GM19043 (cell line): ENCODE data around the gene ADCYAP1R1.

Experiments
- ATAC-seq: cut with Tn5 transposase; IDR thresholded peaks from one replicate; pipeline ENCODE4 v1.9.1; 2021; ENCODE audit warnings: low read depth; ENCODE audit not compliant: unreplicated experiment

Gene ADCYAP1R1

GRCh38 chr7:31036924-31037323 lies 15.2 kb upstream of the ADCYAP1R1 start:
- no peak for ATAC-seq

GRCh38 chr7:31043051-31043471 lies 9.0 kb upstream of the ADCYAP1R1 start:
- no peak for ATAC-seq

GRCh38 chr7:31044529-31044928 lies 7.6 kb upstream of the ADCYAP1R1 start:
- no peak for ATAC-seq

GRCh38 chr7:31046723-31047122 lies 5.4 kb upstream of the ADCYAP1R1 start:
- ATAC-seq: no peak

DNA sequence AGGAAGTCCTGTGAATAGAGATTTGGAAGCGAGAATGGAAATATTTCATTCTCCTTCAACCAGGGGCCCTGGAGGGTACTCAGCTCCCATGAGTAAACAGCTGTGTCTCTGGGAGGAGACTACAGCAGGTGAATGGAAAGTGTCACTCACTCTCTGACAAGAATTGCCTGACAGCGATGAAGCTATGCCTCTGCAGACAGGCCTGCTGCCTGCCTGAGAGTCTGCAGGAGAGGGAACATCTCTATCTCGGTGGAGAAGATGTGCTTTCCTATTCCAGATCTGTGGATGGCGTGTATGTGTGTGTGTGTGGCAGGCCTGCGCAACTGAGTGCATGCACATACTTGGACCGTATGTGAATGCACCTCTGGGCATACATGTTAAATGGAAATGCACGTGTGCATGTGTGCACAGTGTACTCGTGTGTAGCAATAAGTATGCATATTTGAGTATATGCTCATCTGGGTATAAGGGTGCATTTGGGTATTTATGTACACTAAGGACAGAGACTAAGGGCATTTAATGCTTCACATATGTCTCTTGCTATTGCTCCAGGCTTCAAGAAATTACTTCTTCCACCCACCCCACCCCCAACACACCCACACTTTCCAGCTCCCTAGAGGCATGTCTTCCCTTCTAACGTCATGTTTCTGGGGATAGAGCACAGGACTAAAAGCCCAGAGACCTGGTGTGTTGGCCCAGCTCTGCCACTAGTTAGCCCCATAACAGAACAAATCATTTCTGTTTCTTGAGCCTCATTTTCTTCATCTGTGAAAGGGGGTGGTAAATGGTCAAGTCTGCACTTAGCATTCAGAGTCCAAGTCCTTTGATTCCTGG lies 4.6 kb upstream of the ADCYAP1R1 start:
- ATAC-seq: no peak

GRCh38 chr7:31049005-31049765 lies 2.9 kb upstream of the ADCYAP1R1 start:
- no peak for ATAC-seq

- ATAC-seq: no peak
Measured at GRCh38 chr7:31052487-31052840, 356 bp downstream of the ADCYAP1R1 start.

- no peak for ATAC-seq
Measured at GRCh38 chr7:31052841-31053601, 913 bp downstream of the ADCYAP1R1 start.

- no peak for ATAC-seq
Measured at GRCh38 chr7:31053986-31054385, 1.9 kb downstream of the ADCYAP1R1 start.

DNA sequence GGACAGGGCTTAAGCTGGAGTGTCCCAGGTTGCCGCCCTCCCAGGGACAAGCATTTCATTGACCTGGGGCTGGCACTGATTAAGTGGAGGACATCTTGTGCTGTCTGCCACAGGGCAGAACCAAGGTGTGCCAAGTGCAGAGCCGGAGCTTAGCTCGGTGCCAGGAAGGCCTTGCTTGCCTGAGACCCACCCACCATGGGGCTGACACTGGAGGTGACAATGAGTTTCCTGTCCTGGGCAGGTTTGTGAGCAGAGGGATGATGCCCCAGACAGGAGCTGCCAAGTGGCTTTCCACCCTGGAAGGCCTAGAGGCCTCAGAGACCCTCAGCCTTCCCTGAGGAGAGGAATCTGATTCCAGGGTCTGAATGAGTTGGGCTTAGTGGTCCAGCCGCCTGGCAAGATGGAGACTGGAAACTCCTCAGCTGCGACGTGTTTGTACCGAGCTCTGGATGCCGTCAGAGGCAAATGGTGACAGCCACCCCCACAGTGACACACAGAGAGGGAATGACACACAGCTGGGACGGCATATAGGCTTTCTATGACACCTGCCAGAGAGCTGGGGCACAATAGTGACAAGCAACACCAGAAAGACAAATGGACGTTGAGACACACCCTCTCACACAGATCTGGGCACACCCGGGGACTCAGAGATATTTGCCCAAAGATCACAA lies 2.6 kb downstream of the ADCYAP1R1 start:
- no peak for ATAC-seq

- ATAC-seq: no peak
Measured at GRCh38 chr7:31055471-31055870, 3.4 kb downstream of the ADCYAP1R1 start.

DNA sequence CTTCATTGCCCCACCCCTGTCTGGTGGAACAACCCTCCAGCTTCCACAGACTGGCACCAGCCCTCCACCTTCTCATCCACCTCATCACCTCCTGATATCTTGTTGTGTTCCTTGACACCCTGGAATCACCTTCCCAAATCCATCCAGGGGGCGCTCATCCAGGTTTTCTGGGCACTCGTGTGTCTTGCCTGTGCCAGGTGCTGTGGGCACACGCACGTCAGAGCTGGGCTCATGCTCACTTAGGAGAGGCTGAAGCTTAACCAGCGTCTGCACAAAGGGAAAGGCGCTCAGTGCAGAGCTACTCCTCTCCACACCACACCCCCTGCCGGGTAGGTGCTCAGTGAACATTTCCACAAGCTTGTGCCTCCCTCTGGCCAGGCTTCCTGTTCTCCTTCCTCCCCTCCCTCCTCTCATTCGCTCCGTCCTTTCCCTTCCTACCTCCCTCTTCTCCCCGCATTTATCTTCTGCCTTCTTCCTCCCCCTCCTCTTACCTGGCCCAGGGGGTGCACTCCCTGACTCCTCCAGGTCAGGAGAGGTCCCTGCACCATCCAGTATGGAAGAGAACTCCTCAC lies 4.8 kb downstream of the ADCYAP1R1 start:
- no peak for ATAC-seq

- no peak for ATAC-seq
Measured at GRCh38 chr7:31058122-31058521, 6.0 kb downstream of the ADCYAP1R1 start.

- ATAC-seq: no peak
Measured at GRCh38 chr7:31058688-31059087, 6.6 kb downstream of the ADCYAP1R1 start.

- no peak for ATAC-seq
Measured at GRCh38 chr7:31059551-31059950, 7.4 kb downstream of the ADCYAP1R1 start.

DNA sequence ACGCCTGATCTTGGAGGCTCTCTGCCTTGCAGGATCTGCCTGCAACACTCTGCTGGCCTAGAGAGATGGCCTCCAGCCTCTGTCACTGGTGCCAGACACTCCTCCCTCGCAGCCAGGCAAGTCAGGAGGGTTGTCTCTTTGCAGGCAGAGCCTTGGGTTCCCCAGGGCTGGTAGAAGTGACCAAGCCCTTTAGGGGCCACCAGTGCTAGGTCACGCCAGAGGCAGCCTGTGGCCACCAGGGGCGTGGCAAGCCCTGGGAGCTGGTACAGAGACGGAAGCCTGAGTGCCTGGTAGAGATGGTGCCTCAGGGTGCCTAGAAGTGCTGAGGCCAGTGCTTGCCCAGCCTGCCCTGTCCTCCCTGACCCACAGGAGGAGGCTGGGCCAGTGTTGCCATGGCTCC lies 9.1 kb downstream of the ADCYAP1R1 start:
- no peak for ATAC-seq

DNA sequence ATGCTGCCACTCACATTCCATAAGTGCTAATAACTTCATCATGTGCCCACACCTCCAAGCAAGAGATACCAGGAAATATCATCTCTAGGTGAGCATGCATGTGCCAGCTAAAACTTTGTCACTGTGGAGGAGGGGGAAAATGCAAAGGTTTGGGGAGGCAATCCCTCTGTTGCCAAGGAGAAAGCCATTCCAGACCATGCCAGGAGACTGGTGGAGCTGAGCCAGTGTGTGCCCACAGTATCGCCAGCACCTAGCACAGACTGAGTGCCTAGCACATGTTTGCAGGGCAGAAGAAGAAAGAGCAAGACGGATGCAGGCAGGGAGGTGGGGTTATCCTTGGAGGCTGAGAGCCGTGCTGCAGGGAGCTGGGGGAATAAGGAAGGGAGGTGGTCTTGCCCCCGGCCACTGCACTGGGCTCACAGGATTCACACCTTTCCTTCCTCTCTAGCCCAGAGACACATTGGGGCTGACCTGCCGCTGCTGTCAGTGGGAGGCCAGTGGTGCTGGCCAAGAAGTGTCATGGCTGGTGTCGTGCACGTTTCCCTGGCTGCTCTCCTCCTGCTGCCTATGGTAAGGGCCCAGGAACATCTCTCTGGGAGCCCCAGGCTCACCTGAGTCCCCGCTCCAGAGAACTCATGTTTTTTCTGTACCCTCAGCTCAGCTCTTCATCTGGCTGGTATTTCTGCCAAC lies 10.8 kb downstream of the ADCYAP1R1 start:
- no peak for ATAC-seq

GRCh38 chr7:31065021-31065593 lies 13.0 kb downstream of the ADCYAP1R1 start:
- no peak for ATAC-seq

DNA sequence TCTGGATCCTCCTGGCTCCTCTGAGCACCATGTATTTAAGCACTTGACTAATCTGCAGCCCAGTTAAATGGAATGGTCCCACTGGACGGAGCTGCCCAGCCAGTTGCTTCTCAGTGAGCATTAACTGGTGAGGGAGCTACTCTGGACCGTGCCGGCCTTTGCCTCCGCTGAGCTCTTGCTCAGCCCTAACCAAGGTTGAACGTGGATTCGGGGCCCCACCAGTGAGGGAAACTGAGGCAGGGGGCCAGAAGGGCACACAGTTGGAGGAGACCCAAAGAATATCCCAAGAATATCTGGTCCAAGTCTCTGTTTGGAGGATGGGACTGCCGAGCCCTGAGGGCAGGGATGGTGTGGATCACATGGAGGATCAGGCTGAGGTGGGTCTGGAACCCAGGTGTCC lies 13.7 kb downstream of the ADCYAP1R1 start:
- ATAC-seq: no peak
